Measurements from ENCODE around the gene FYN.

- no peak for TF ChIP-seq EZH2 (IDR thresholded peaks at IDR 0.05)
- TF ChIP-seq POLR2AphosphoS5 (IDR thresholded peaks at IDR 0.05; ENCODE audit: borderline replicate concordance, low read depth, low read length): no peak
Measured at GRCh38 chr6:111800821-111801220, 72.4 kb downstream of the FYN start.
